HL-60 (cell line): ENCODE measurements around the gene SIKE1.
"Not testable (repeated sequence)": the region's sequence is repeated elsewhere in the genome, so short reads cannot be mapped to it uniquely, and the experiment has no call there.

Source experiments
- DNase-seq, 2 experiments: peaks; one replicate each; pipeline ENCODE4 v3.0.0-alpha.2; 2010 to 2020; ENCODE audit warnings: low read depth in 1 of 2, low spot score in 1 of 2
- H3K27ac ChIP-seq: fragments of 250-450 bp; sonication (Bioruptor Pico); replicated peaks from 2 replicates; pipeline ENCODE4 v1.5.1; 2020; ENCODE audit warnings: mild to moderate bottlenecking, moderate library complexity
- H3K27me3 ChIP-seq: fragments of 250-450 bp; sonication (Bioruptor Pico); 2 replicates; pipeline ENCODE4 v1.5.1; 2021; ENCODE audit warnings: mild to moderate bottlenecking, moderate library complexity; ENCODE audit not compliant: insufficient read depth, poor library complexity, severe bottlenecking
- H3K4me3 ChIP-seq: replicated peaks from 2 replicates; pipeline ENCODE4 v1.5.1; 2011; ENCODE audit warnings: mild to moderate bottlenecking, control low read depth, low read length; ENCODE audit not compliant: insufficient read depth
- CTCF ChIP-seq: IDR thresholded peaks from one replicate; pipeline ENCODE4 v1.5.1; 2011; ENCODE audit warnings: low read length, control low read depth, inconsistent platforms; ENCODE audit not compliant: insufficient read depth
- GABPA ChIP-seq: IDR thresholded peaks from 2 replicates; pipeline ENCODE4 v1.6.1; 2012; ENCODE audit warnings: low read depth
- POLR2AphosphoS5 ChIP-seq: IDR thresholded peaks from 2 replicates; pipeline ENCODE4 v1.6.1; 2012; ENCODE audit warnings: low read depth
- SPI1 ChIP-seq: IDR thresholded peaks from 2 replicates; pipeline ENCODE4 v1.6.1; 2012; ENCODE audit warnings: low read depth, mild to moderate bottlenecking, borderline replicate concordance
- TF ChIP-seq, protein P1 (sequence below): IDR thresholded peaks from 2 replicates; pipeline ENCODE4 v1.6.1; 2012; ENCODE audit warnings: low read depth; ENCODE audit not compliant: insufficient replicate concordance

SIKE1 gene

GRCh38 chr1:114794038-114794437, 13.6 kb upstream of the SIKE1 start:
- Histone ChIP-seq H3K27me3 (peaks cover 5% of the 10 kb centered on the region), H3K27ac (no peak overlapping the region), H3K4me3 (no peak overlapping the region)
- TF ChIP-seq SPI1, result no peak
- no peak for DNase-seq

- H3K4me3 ChIP-seq, H3K27me3 ChIP-seq, DNase-seq, H3K27ac ChIP-seq: not testable (repeated sequence)
Observed at GRCh38 chr1:114790581-114790980, 10.1 kb upstream of the SIKE1 start.

DNA sequence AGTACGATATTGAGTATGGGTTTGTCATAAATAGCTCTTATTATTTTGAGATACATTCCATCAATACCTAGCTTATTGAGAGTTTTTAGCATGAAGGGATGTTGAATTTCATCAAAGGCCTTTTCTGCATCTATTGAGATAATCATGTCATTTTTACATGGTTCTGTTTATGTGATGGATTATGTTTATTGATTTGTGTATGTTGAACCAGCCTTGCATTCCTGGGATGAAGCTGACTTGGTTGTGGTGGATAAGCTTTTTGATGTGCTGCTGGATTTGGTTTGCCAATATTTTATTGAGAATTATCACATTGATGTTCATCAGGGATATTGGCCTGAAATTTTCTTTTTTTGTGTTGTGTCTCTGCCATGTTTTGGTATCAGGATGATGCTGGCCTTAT, 6.0 kb upstream of the SIKE1 start:
- not testable (repeated sequence) for H3K27ac ChIP-seq, DNase-seq, H3K27me3 ChIP-seq, H3K4me3 ChIP-seq

DNA sequence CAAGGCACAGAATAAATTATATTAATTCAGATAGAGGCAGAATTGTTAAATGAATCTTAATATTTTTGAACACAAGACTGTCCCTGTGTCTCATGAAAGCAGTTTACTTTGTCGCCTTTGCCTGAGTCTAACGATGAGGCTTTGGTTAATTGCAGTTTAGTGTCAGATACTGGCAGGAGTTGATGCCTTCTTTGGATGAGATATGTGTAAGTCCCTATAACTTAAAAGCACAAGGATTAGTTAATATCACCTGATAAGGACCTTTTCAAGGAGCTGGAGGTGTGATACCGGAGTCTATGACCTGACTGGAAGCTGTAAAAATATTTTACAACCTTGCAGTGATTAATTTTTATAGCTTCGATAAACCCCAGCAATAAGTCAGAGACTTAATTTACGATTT, 2.0 kb upstream of the SIKE1 start:
- no peak overlapping the region for H3K27ac ChIP-seq
- no peak for DNase-seq
- H3K4me3 ChIP-seq, result no peak overlapping the region
- TF ChIP-seq POLR2AphosphoS5 (no peak), SPI1 (no peak), CTCF (no peak), GABPA (no peak)
- TF ChIP-seq, protein P1, sequence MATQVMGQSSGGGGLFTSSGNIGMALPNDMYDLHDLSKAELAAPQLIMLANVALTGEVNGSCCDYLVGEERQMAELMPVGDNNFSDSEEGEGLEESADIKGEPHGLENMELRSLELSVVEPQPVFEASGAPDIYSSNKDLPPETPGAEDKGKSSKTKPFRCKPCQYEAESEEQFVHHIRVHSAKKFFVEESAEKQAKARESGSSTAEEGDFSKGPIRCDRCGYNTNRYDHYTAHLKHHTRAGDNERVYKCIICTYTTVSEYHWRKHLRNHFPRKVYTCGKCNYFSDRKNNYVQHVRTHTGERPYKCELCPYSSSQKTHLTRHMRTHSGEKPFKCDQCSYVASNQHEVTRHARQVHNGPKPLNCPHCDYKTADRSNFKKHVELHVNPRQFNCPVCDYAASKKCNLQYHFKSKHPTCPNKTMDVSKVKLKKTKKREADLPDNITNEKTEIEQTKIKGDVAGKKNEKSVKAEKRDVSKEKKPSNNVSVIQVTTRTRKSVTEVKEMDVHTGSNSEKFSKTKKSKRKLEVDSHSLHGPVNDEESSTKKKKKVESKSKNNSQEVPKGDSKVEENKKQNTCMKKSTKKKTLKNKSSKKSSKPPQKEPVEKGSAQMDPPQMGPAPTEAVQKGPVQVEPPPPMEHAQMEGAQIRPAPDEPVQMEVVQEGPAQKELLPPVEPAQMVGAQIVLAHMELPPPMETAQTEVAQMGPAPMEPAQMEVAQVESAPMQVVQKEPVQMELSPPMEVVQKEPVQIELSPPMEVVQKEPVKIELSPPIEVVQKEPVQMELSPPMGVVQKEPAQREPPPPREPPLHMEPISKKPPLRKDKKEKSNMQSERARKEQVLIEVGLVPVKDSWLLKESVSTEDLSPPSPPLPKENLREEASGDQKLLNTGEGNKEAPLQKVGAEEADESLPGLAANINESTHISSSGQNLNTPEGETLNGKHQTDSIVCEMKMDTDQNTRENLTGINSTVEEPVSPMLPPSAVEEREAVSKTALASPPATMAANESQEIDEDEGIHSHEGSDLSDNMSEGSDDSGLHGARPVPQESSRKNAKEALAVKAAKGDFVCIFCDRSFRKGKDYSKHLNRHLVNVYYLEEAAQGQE, result no peak
- H3K27me3 ChIP-seq, result peaks cover 2% of the 10 kb centered on the region

GRCh38 chr1:114779722-114780121, 763 bp downstream of the SIKE1 start:
- Histone ChIP-seq H3K27me3 (no peaks in the 10 kb centered on the region), H3K27ac (peak overlapping the region; percentile 74), H3K4me3 (peak overlapping the region; percentile 76)
- TF ChIP-seq CTCF (no peak), GABPA (no peak), POLR2AphosphoS5 (no peak), SPI1 (no peak)
- TF ChIP-seq, protein P1, result no peak
- no peak for DNase-seq

GRCh38 chr1:114776726-114777125, 3.8 kb downstream of the SIKE1 start:
- not testable (repeated sequence) for DNase-seq, H3K4me3 ChIP-seq, H3K27ac ChIP-seq, H3K27me3 ChIP-seq
